PC-3 (cell line): ENCODE measurements around the gene PGS1. TPM values are rescaled to one million over a fixed set of nuclear protein-coding genes. Genes with fewer than 3 reads are reported as not detected.

Experiments used
- ATAC-seq: fragments of 200-7000 bp; cut with Tn5 transposase; 2 replicates; pipeline ENCODE4 v1.9.1; 2020; ENCODE audit warnings: mild to moderate bottlenecking, moderate library complexity
- BruUV-seq: library from RNA; stranded (reverse); fragments of 400-500 nt; replicated peaks from 2 replicates; lab custom pipeline; 2021; lab: Mats Ljungman, UMichigan
- CTCF ChIA-PET: fragments of 300-600 bp; sonication (Branson Sonifier 250); formaldehyde crosslinking; loops from one replicate; lab custom pipeline; 2022; ENCODE audit warnings: antibody characterized with exemption; lab: Charles Lee
- POLR2A ChIA-PET: fragments of 300-600 bp; sonication (Branson Sonifier 250); formaldehyde crosslinking; loops from one replicate; lab custom pipeline; 2022; ENCODE audit warnings: antibody characterized with exemption; ENCODE audit not compliant: unreplicated experiment; lab: Charles Lee
- DNase-seq: peaks from one replicate; pipeline ENCODE4 v3.0.0-alpha.2; 2015
- H2AFZ ChIP-seq: fragments of 300-600 bp; sonication (generic); 2 replicates; pipeline ENCODE4 v1.6.0; 2016; ENCODE audit warnings: antibody characterized with exemption, low read length
- H3F3A ChIP-seq: fragments of 300-600 bp; sonication (generic); one replicate; pipeline ENCODE4 v1.6.0; 2017; ENCODE audit warnings: antibody characterized with exemption, low read length, control low read depth, mild to moderate bottlenecking; ENCODE audit not compliant: unreplicated experiment
- H3K27ac ChIP-seq: fragments of 300-600 bp; sonication (generic); 2 replicates; pipeline ENCODE4 v1.5.1; 2016; ENCODE audit warnings: mild to moderate bottlenecking, low read length
- H3K27me3 ChIP-seq: fragments of 300-600 bp; sonication (generic); 2 replicates; pipeline ENCODE4 v1.6.1; 2016; ENCODE audit warnings: low read length, mixed read lengths
- H3K36me3 ChIP-seq: fragments of 300-600 bp; sonication (generic); 2 replicates; pipeline ENCODE4 v1.6.1; 2016; ENCODE audit warnings: low read depth, mixed run types, low read length, mixed read lengths
- H3K4me1 ChIP-seq: fragments of 300-600 bp; sonication (generic); 2 replicates; pipeline ENCODE4 v1.5.1; 2016; ENCODE audit warnings: low read length; ENCODE audit not compliant: insufficient read depth
- H3K4me2 ChIP-seq: fragments of 300-600 bp; sonication (generic); 2 replicates; pipeline ENCODE4 v1.6.0; 2016; ENCODE audit warnings: low read length
- H3K4me3 ChIP-seq: fragments of 300-600 bp; sonication (generic); 2 replicates; pipeline ENCODE4 v1.5.1; 2016; ENCODE audit warnings: mild to moderate bottlenecking, low read length, mixed read lengths
- H3K79me2 ChIP-seq: fragments of 300-600 bp; sonication (generic); 2 replicates; pipeline ENCODE4 v1.6.1; 2017; ENCODE audit warnings: low read length, mixed read lengths
- H3K9ac ChIP-seq: fragments of 300-600 bp; sonication (generic); 2 replicates; pipeline ENCODE4 v1.6.0; 2016; ENCODE audit warnings: mild to moderate bottlenecking, low read length
- H3K9me2 ChIP-seq: fragments of 300-600 bp; sonication (generic); replicated peaks from 2 replicates; pipeline ENCODE4 v1.6.1; 2016; ENCODE audit warnings: mixed run types, low read length, mixed read lengths
- H3K9me3 ChIP-seq: fragments of 300-600 bp; sonication (generic); 2 replicates; pipeline ENCODE4 v1.6.1; 2016; ENCODE audit warnings: low read length, mixed read lengths
- H4K20me1 ChIP-seq: fragments of 300-600 bp; sonication (generic); 2 replicates; pipeline ENCODE4 v1.6.1; 2016; ENCODE audit warnings: low read length, mixed read lengths
- CTCF ChIP-seq: fragments of 300-600 bp; sonication (generic); conservative IDR thresholded peaks from 2 replicates; pipeline ENCODE4 v1.5.1; 2017; ENCODE audit warnings: antibody characterized with exemption, low read depth, mild to moderate bottlenecking, low read length
- EZH2 ChIP-seq: fragments of 300-600 bp; sonication (generic); IDR thresholded peaks from one replicate; pipeline ENCODE4 v1.6.1; 2017; ENCODE audit warnings: antibody characterized with exemption, mild to moderate bottlenecking, low read length; ENCODE audit not compliant: unreplicated experiment
- EZH2phosphoT487 ChIP-seq: fragments of 300-600 bp; sonication (generic); IDR thresholded peaks from 2 replicates; pipeline ENCODE4 v1.6.1; 2018; ENCODE audit warnings: mild to moderate bottlenecking, antibody characterized with exemption, low read length, borderline replicate concordance
- intact Hi-C: fragments of 100-400 bp; cut with micrococcal nuclease; formaldehyde crosslinking; loops from 2 replicates; pipeline ENCODE4 v1.9.0; 2023
- total RNA-seq: library from RNA; depleted of rRNA; stranded (reverse); fragments of >200 nt; gene quantifications from 2 replicates; pipeline ENCODE4 v1.2.3, GENCODE V29; 2014

Gene PGS1
- total RNA-seq, 1 experiment from 2014 or later = 47.0 TPM

GRCh38 chr17:78364436-78365281 is 13.8 kb upstream of the PGS1 start:
- Histone ChIP-seq H2AFZ (no peak overlapping the region), H4K20me1 (0 out of 2 replicates have a peak, but pooled peaks cover under 1% of the 10 kb centered on the region), H3K79me2 (peaks cover 2% of the 10 kb centered on the region), H3K9me2 (no peaks in the 10 kb centered on the region), H3K4me2 (no peak overlapping the region), H3K27ac (no peak overlapping the region), H3K9ac (no peak overlapping the region), H3K36me3 (no peaks in the 10 kb centered on the region), H3F3A (no peaks in the 10 kb centered on the region), H3K27me3 (no peaks in the 10 kb centered on the region), H3K4me1 (0 out of 2 replicates have a peak, but pooled peaks cover 5% of the 10 kb centered on the region), H3K9me3 (no peaks in the 10 kb centered on the region), H3K4me3 (no peak overlapping the region)
- ATAC-seq (no peak), DNase-seq (no peak)
- TF ChIP-seq EZH2 (no peak), CTCF (no peak), EZH2phosphoT487 (no peak)
- intact Hi-C loops = no loop called here
- no TSS peak for BruUV-seq
- ChIA-PET POLR2A (interaction anchor here (0.6 kb wide), 1 partner anchor 477 kb away, joined by 4 read pairs; no protein-coding TSS in a partner anchor), CTCF (no interaction called here)

- no peak overlapping the region for H3K4me2 ChIP-seq
- 0 out of 2 replicates have a peak, but pooled peaks cover 5% of the 10 kb centered on the region for H3K4me1 ChIP-seq
- H3K9ac ChIP-seq = no peak overlapping the region
- POLR2A ChIA-PET = no interaction called here
- H3K9me2 ChIP-seq = no peaks in the 10 kb centered on the region
- no peaks in the 10 kb centered on the region for H3F3A ChIP-seq
- no peak overlapping the region for H3K27ac ChIP-seq
- ATAC-seq (no peak), DNase-seq (no peak)
- H3K27me3 ChIP-seq = no peaks in the 10 kb centered on the region
- H3K79me2 ChIP-seq = no peaks in the 10 kb centered on the region
- CTCF ChIA-PET = no interaction called here
- H3K36me3 ChIP-seq = no peaks in the 10 kb centered on the region
- TF ChIP-seq CTCF (no peak), EZH2phosphoT487 (no peak), EZH2 (no peak)
- H2AFZ ChIP-seq = no peak overlapping the region
- H4K20me1 ChIP-seq = no peaks in the 10 kb centered on the region
- no peak overlapping the region for H3K4me3 ChIP-seq
- BruUV-seq = no TSS peak
- intact Hi-C loops = no loop called here
- H3K9me3 ChIP-seq = no peaks in the 10 kb centered on the region
These were observed 12.8 kb upstream of the PGS1 start for GRCh38 chr17:78365561-78366108.
